GM12865 (cell line): ENCODE results near the gene KLHL4.

ENCODE experiments used
- DNase-seq: peaks from one replicate; pipeline ENCODE4 v3.0.0; 2010; ENCODE audit warnings: low read depth
- H3K4me3 ChIP-seq: 2 replicates; pipeline ENCODE4 v1.5.1; 2011; ENCODE audit warnings: mild to moderate bottlenecking, low read depth, low read length, control low read depth
- CTCF ChIP-seq: IDR thresholded peaks from 2 replicates; pipeline ENCODE4 v1.5.1; 2011; ENCODE audit warnings: low read length, control low read depth, low read depth, inconsistent platforms; ENCODE audit not compliant: insufficient read depth; ENCODE audit errors: missing control alignments

Gene KLHL4

GRCh38 chrX:87580862-87581261, 63.3 kb downstream of the KLHL4 start:
- H3K4me3 ChIP-seq, result no peak overlapping the region
- TF ChIP-seq CTCF, result no peak
- DNase-seq, result no peak

GRCh38 chrX:87582453-87582852, 64.9 kb downstream of the KLHL4 start:
- DNase-seq, result no peak
- no peak for TF ChIP-seq CTCF
- H3K4me3 ChIP-seq, result no peak overlapping the region

- TF ChIP-seq CTCF, result peak; percentile 14
- peak; percentile 1 for DNase-seq
- H3K4me3 ChIP-seq, result no peak overlapping the region
Measured at GRCh38 chrX:87583679-87584078, 66.1 kb downstream of the KLHL4 start.

GRCh38 chrX:87616371-87616770, 98.8 kb downstream of the KLHL4 start:
- TF ChIP-seq CTCF, result no peak

GRCh38 chrX:87621697-87622096, 104.1 kb downstream of the KLHL4 start:
- no peak for TF ChIP-seq CTCF
- no peak overlapping the region for H3K4me3 ChIP-seq
- no peak for DNase-seq

More at GRCh38 chrX:87616371-87616770, 98.8 kb downstream of the KLHL4 start:
- H3K4me3 ChIP-seq, result no peak overlapping the region
- DNase-seq, result no peak

GRCh38 chrX:87626996-87627395, 109.4 kb downstream of the KLHL4 start:
- DNase-seq, result no peak
- no peak for TF ChIP-seq CTCF
- no peak overlapping the region for H3K4me3 ChIP-seq

GRCh38 chrX:87634361-87634760, 116.8 kb downstream of the KLHL4 start:
- no peak for DNase-seq
- TF ChIP-seq CTCF, result no peak
- no peak overlapping the region for H3K4me3 ChIP-seq
